Neutrophil (primary cell): ENCODE data around the gene PCSK6.

Experiments
- H3K27ac ChIP-seq: fragments of 200-600 bp; sonication (generic); 2 replicates; pipeline ENCODE4 v1.5.1; 2016; ENCODE audit warnings: mild to moderate bottlenecking, moderate library complexity
- H3K27me3 ChIP-seq: fragments of 200-600 bp; sonication (generic); 2 replicates; pipeline ENCODE4 v1.6.0; 2016; ENCODE audit warnings: mild to moderate bottlenecking
- H3K36me3 ChIP-seq: fragments of 200-600 bp; sonication (generic); 2 replicates; pipeline ENCODE4 v1.5.1; 2017
- H3K4me1 ChIP-seq, 2 experiments: fragments of 200-600 bp in 1 of 2; sonication (generic) in 1 of 2; 1 replicate in 1 of 2; 2 replicates in 1 of 2; pipeline versions ENCODE4 v1.5.1 to v1.6.1; 2013 to 2016; ENCODE audit warnings: low read depth in 1 of 2, low read length in 1 of 2, mild to moderate bottlenecking in 1 of 2, moderate library complexity in 1 of 2; ENCODE audit not compliant: control insufficient read depth in 1 of 2, insufficient read depth in 1 of 2
- H3K4me3 ChIP-seq, 2 experiments: fragments of 200-600 bp in 1 of 2; sonication (generic) in 1 of 2; 1 replicate in 1 of 2; 2 replicates in 1 of 2; pipeline ENCODE4 v1.5.1; 2013 to 2016; ENCODE audit warnings: low read depth in 1 of 2, low read length in 1 of 2, mild to moderate bottlenecking in 1 of 2, moderate library complexity in 1 of 2
- H3K9me3 ChIP-seq: fragments of 200-600 bp; sonication (generic); 2 replicates; pipeline ENCODE4 v1.5.1; 2016
- CTCF ChIP-seq: fragments of 200-600 bp; sonication (generic); IDR thresholded peaks from 2 replicates; pipeline ENCODE4 v1.5.1; 2016; ENCODE audit warnings: antibody characterized with exemption

The PCSK6 gene

DNA sequence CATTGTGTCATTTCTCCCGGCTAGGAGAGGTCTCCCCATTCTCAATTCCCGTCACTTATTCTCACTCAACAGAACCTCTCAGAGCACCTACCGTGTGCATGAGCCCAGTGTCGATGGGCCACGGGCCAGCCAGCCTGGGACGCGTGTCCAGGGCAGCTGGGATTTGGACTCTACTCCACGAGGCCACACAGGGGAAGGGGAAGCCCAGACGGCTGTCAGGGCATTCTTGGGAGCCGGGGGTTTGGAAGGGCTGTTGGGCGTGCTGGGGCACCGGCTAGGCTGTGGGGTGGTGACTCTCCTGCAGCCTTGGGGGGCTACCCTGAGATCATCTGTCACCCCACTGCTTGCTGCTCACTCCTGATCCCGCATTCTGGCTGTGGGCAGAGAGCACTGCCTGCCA lies 41.7 kb upstream of the PCSK6 start:
- Histone ChIP-seq H3K27ac (no peak overlapping the region), H3K27me3 (peaks cover 14% of the 10 kb centered on the region), H3K36me3 (no peaks in the 10 kb centered on the region), H3K4me1 (peaks cover 15 to 16% of the 10 kb centered on the region in 2 experiments), H3K4me3 (no peak overlapping the region), H3K9me3 (no peaks in the 10 kb centered on the region)
- no peak for TF ChIP-seq CTCF

- H3K4me3 ChIP-seq, result no peak overlapping the region
- no peaks in the 10 kb centered on the region for H3K36me3 ChIP-seq
- H3K4me1 ChIP-seq, result peaks cover 15 to 16% of the 10 kb centered on the region in 2 experiments
- TF ChIP-seq CTCF, result no peak
- no peaks in the 10 kb centered on the region for H3K9me3 ChIP-seq
- peaks cover 14% of the 10 kb centered on the region for H3K27me3 ChIP-seq
- H3K27ac ChIP-seq, result no peak overlapping the region
Observed at GRCh38 chr15:101530224-101530958, 40.9 kb upstream of the PCSK6 start.

DNA sequence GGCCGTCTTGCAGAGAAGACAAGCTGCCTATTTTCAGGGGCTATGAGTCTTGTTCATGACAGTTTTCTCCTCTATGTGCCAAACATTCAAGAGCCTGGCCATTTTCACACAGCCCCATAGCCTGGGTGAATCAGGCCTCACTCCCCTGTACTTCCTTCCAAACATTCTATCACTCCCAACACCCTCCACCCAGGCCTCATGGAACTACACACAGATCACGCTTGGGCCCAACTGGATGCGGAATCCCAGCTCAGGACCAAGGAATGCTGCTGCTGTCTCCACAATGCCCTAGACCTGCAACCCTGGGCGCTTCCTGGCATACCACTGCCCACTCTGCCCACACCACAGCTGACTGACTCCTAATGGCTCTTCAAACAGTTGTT lies 39.4 kb upstream of the PCSK6 start:
- H3K9me3 ChIP-seq, result no peaks in the 10 kb centered on the region
- no peak overlapping the region for H3K4me3 ChIP-seq
- TF ChIP-seq CTCF, result no peak
- peaks cover 15 to 16% of the 10 kb centered on the region in 2 experiments for H3K4me1 ChIP-seq
- H3K27ac ChIP-seq, result no peak overlapping the region
- no peaks in the 10 kb centered on the region for H3K36me3 ChIP-seq
- peaks cover 14% of the 10 kb centered on the region for H3K27me3 ChIP-seq

GRCh38 chr15:101528108-101528916 lies 38.8 kb upstream of the PCSK6 start:
- no peaks in the 10 kb centered on the region for H3K9me3 ChIP-seq
- peaks cover 15 to 16% of the 10 kb centered on the region in 2 experiments for H3K4me1 ChIP-seq
- H3K27me3 ChIP-seq, result peaks cover 14% of the 10 kb centered on the region
- H3K36me3 ChIP-seq, result no peaks in the 10 kb centered on the region
- H3K27ac ChIP-seq, result no peak overlapping the region
- TF ChIP-seq CTCF, result no peak
- H3K4me3 ChIP-seq, result no peak overlapping the region

DNA sequence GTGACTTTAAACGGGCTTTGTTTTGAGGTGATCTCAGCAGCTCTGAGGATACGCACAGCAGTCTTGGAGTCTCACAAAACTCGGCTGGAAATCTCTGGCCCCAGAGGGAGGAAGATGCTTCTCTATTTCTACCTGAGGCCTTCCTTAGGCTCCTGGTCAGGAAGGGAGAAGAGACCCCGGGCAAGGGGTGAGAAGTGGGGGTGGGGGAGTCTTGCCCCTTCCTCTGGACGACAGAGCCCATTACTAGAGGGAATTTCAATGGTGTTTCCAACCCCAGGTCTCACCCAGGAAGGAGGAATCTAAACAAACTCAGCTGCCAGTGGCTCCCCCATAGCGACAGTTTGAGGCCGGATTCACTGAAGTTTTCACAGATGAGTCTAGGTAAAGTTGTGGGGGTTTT lies 37.4 kb upstream of the PCSK6 start:
- Histone ChIP-seq H3K27me3 (peaks cover 14% of the 10 kb centered on the region), H3K36me3 (no peaks in the 10 kb centered on the region), H3K4me1 (peaks cover 20 to 23% of the 10 kb centered on the region in 2 experiments), H3K9me3 (no peaks in the 10 kb centered on the region), H3K27ac (no peak overlapping the region), H3K4me3 (no peak overlapping the region)
- no peak for TF ChIP-seq CTCF
